A549 (cell line): ENCODE results near the gene HRH4. TPM values are rescaled to one million over a fixed set of nuclear protein-coding genes. Genes with fewer than 3 reads are reported as not detected.

Source experiments
- ATAC-seq, 2 experiments: fragments of 200-7000 bp in 1 of 2; fragments of >200 bp in 1 of 2; cut with Nextera tagmentation in 1 of 2; cut with Tn5 transposase in 1 of 2; 3 replicates each; pipeline versions ENCODE4 v1.8.0 to v1.9.1; 2018 to 2020; ENCODE audit warnings: mild to moderate bottlenecking in 1 of 2, moderate library complexity in 1 of 2
- CTCF ChIA-PET: fragments of 300-600 bp; sonication (Branson Sonifier 250); formaldehyde crosslinking; extraction: SDS; loops from one replicate; lab custom pipeline; 2021; ENCODE audit warnings: antibody characterized with exemption, inconsistent platforms; lab: Yijun Ruan, JAX
- POLR2A ChIA-PET: fragments of 350-600 bp; formaldehyde crosslinking; extraction: SDS; loops from one replicate; lab custom pipeline; 2021; ENCODE audit warnings: antibody characterized with exemption, inconsistent platforms; lab: Yijun Ruan, JAX
- DNase-seq, 2 experiments: peaks; one replicate each; pipeline versions ENCODE4 v3.0.0 to v3.0.0-alpha.2; 2011 to 2016; ENCODE audit warnings: low read depth in 1 of 2, low spot score in 1 of 2
- FAIRE-seq: peaks from 2 replicates; lab custom pipeline; 2011; peaks lifted over from hg19 to GRCh38; lab: Jason Lieb, UNC
- H3K27ac ChIP-seq, 2 experiments: fragments of >200 bp; sonication (Bioruptor Twin); formaldehyde crosslinking; 3 replicates each; pipeline ENCODE4 v1.5.1; 2016 to 2017
- H3K4me1 ChIP-seq: fragments of >200 bp; sonication (Bioruptor Twin); formaldehyde crosslinking; 3 replicates; pipeline ENCODE4 v1.6.1; 2016
- H3K4me2 ChIP-seq: fragments of >200 bp; sonication (Bioruptor Twin); formaldehyde crosslinking; 3 replicates; pipeline ENCODE4 v1.6.1; 2016
- H3K4me3 ChIP-seq: fragments of >200 bp; sonication (Bioruptor Twin); formaldehyde crosslinking; 3 replicates; pipeline ENCODE4 v1.5.1; 2016
- H3K9me3 ChIP-seq: fragments of >200 bp; sonication (Bioruptor Twin); formaldehyde crosslinking; 3 replicates; pipeline ENCODE4 v1.6.1; 2016
- BHLHE40 ChIP-seq: IDR thresholded peaks from 2 replicates; pipeline ENCODE4 v1.6.1; 2012; ENCODE audit warnings: low read depth, low read length, inconsistent platforms
- CBX2 ChIP-seq: fragments of 200-600 bp; sonication (generic); IDR thresholded peaks from 2 replicates; pipeline ENCODE4 v1.6.1; 2016; ENCODE audit warnings: low read depth, mild to moderate bottlenecking, borderline replicate concordance
- CEBPB ChIP-seq, 2 experiments: fragments of >200 bp in 1 of 2; sonication (Bioruptor Twin) in 1 of 2; formaldehyde crosslinking in 1 of 2; IDR thresholded peaks; 2 replicates each; pipeline ENCODE4 v1.6.1; 2012 to 2016
- CTCF ChIP-seq: fragments of >200 bp; sonication (Bioruptor Twin); formaldehyde crosslinking; IDR thresholded peaks from 3 replicates; pipeline ENCODE4 v1.5.1; 2016
- EHF ChIP-seq: fragments of 250-450 bp; sonication (Bioruptor Pico); IDR thresholded peaks from 2 replicates; pipeline ENCODE4 v1.5.0; 2020; ENCODE audit warnings: mild to moderate bottlenecking
- EHMT2 ChIP-seq: fragments of 200-600 bp; sonication (generic); IDR thresholded peaks from 2 replicates; pipeline ENCODE4 v1.6.1; 2016; ENCODE audit warnings: antibody characterized with exemption, low read depth, mild to moderate bottlenecking, moderate library complexity
- FOSB ChIP-seq: fragments of 250-450 bp; sonication (Bioruptor Pico); IDR thresholded peaks from 2 replicates; pipeline ENCODE4 v1.5.0; 2020; ENCODE audit warnings: mild to moderate bottlenecking, moderate library complexity
- FOSL2 ChIP-seq, 2 experiments: fragments of 450-650 bp in 1 of 2; fragments of >200 bp in 1 of 2; sonication (Bioruptor Twin) in 1 of 2; formaldehyde crosslinking; IDR thresholded peaks; 2 replicates each; pipeline versions ENCODE4 v1.5.0 to v1.6.1; 2016 to 2020; ENCODE audit warnings: mild to moderate bottlenecking in 1 of 2, moderate library complexity in 1 of 2
- HDAC2 ChIP-seq: fragments of 200-600 bp; sonication (generic); IDR thresholded peaks from 2 replicates; pipeline ENCODE4 v1.6.1; 2016
- HES2 ChIP-seq: fragments of >200 bp; sonication (Bioruptor Twin); formaldehyde crosslinking; IDR thresholded peaks from 2 replicates; pipeline ENCODE4 v1.6.1; 2016
- HMGXB4 ChIP-seq: fragments of 250-450 bp; sonication (Bioruptor Pico); IDR thresholded peaks from 2 replicates; pipeline ENCODE4 v1.5.0; 2021; ENCODE audit warnings: mild to moderate bottlenecking, moderate library complexity, borderline replicate concordance
- HOXA7 ChIP-seq: fragments of 250-450 bp; sonication (Bioruptor Pico); IDR thresholded peaks from 2 replicates; pipeline ENCODE4 v1.5.0; 2020; ENCODE audit warnings: mild to moderate bottlenecking, moderate library complexity
- HOXB13 ChIP-seq: fragments of 250-450 bp; sonication (Bioruptor Pico); IDR thresholded peaks from 2 replicates; pipeline ENCODE4 v1.5.0; 2020; ENCODE audit warnings: low read depth, mild to moderate bottlenecking, moderate library complexity
- KDM1A ChIP-seq: fragments of 200-600 bp; sonication (generic); IDR thresholded peaks from 2 replicates; pipeline ENCODE4 v1.6.1; 2016; ENCODE audit warnings: low read depth, mild to moderate bottlenecking
- KDM5A ChIP-seq: fragments of 200-600 bp; sonication (generic); IDR thresholded peaks from 2 replicates; pipeline ENCODE4 v1.6.1; 2016; ENCODE audit warnings: antibody characterized with exemption, mild to moderate bottlenecking
- MYC ChIP-seq: IDR thresholded peaks from 2 replicates; pipeline ENCODE4 v1.6.1; 2012; ENCODE audit warnings: mild to moderate bottlenecking, inconsistent platforms, low read length, improper control_type of control experiment, borderline replicate concordance
- NPAS2 ChIP-seq: fragments of 250-450 bp; sonication (Bioruptor Pico); IDR thresholded peaks from 2 replicates; pipeline ENCODE4 v1.8.0; 2022; ENCODE audit warnings: mild to moderate bottlenecking, moderate library complexity, borderline replicate concordance
- PBX3 ChIP-seq: IDR thresholded peaks from 2 replicates; pipeline ENCODE4 v1.6.1; 2012
- PHF8 ChIP-seq: fragments of 200-600 bp; sonication (generic); IDR thresholded peaks from 2 replicates; pipeline ENCODE4 v1.6.1; 2016; ENCODE audit warnings: low read depth, mild to moderate bottlenecking, antibody characterized with exemption, moderate library complexity, borderline replicate concordance
- POLR2A ChIP-seq: IDR thresholded peaks from 2 replicates; pipeline ENCODE4 v1.6.1; 2012; ENCODE audit warnings: mild to moderate bottlenecking, low read length
- POLR2AphosphoS2 ChIP-seq: conservative IDR thresholded peaks from 2 replicates; pipeline ENCODE4 v1.6.1; 2012; ENCODE audit warnings: low read length, improper control_type of control experiment, inconsistent platforms
- RARB ChIP-seq: fragments of 250-450 bp; sonication (Bioruptor Pico); IDR thresholded peaks from 2 replicates; pipeline ENCODE4 v1.8.0; 2021; ENCODE audit warnings: mild to moderate bottlenecking, moderate library complexity
- RCOR1 ChIP-seq: fragments of 150-350 bp; IDR thresholded peaks from 2 replicates; pipeline ENCODE4 v1.6.1; 2014; ENCODE audit warnings: antibody characterized with exemption, low read length, low read depth
- RFX5 ChIP-seq: fragments of 450-650 bp; IDR thresholded peaks from 2 replicates; pipeline ENCODE4 v1.7.1; 2014; ENCODE audit warnings: antibody characterized with exemption, mild to moderate bottlenecking, moderate library complexity
- RNF2 ChIP-seq: fragments of 200-600 bp; sonication (generic); IDR thresholded peaks from 2 replicates; pipeline ENCODE4 v1.6.1; 2016; ENCODE audit warnings: low read depth, mild to moderate bottlenecking, antibody characterized with exemption, moderate library complexity, borderline replicate concordance
- SREBF2 ChIP-seq: fragments of 450-650 bp; IDR thresholded peaks from 2 replicates; pipeline ENCODE4 v1.6.1; 2014; ENCODE audit warnings: mild to moderate bottlenecking, moderate library complexity
- ZC3H11A ChIP-seq: fragments of 450-650 bp; IDR thresholded peaks from 2 replicates; pipeline ENCODE4 v1.6.1; 2014; ENCODE audit warnings: antibody characterized with exemption, mild to moderate bottlenecking
- ZFP36 ChIP-seq: fragments of 450-650 bp; IDR thresholded peaks from 2 replicates; pipeline ENCODE4 v1.6.1; 2014; ENCODE audit warnings: borderline replicate concordance; ENCODE audit not compliant: partially characterized antibody
- ZNF302 ChIP-seq: fragments of 250-450 bp; sonication (Bioruptor Pico); IDR thresholded peaks from 2 replicates; pipeline ENCODE4 v1.9.0; 2021; ENCODE audit warnings: inconsistent platforms, mild to moderate bottlenecking, moderate library complexity
- WGBS: methylation state at CpG from one replicate; pipeline ENCODE4 v1.1.6; 2017; ENCODE audit errors: missing lambda C conversion rate; 5-methylcytosine and 5-hydroxymethylcytosine counted together
- polyA plus RNA-seq, 4 experiments: library from polyadenylated mRNA; depleted of rRNA in 3 of 4; stranded (reverse); fragments of >200 nt; fragmentation: RNase III in 1 of 4; extraction: RNeasy Plus Mini Kit Qiagen cat#74134 plus additional on column Dnase treatment in 1 of 4; gene quantifications; 2 replicates in 3 of 4; 3 replicates in 1 of 4; pipeline ENCODE4 v1.2.3, GENCODE V29; 2011 to 2017
- TF ChIP-seq, protein P1 (sequence below): IDR thresholded peaks from 2 replicates; pipeline ENCODE4 v1.6.1; 2012; ENCODE audit warnings: low read depth, borderline replicate concordance

The HRH4 gene
- polyA plus RNA-seq, 2 of the 4 experiments (the other 2 are of a cell fraction) = 0.04 to 0.08 TPM

GRCh38 chr18:24504401-24504800 lies 44.0 kb downstream of the HRH4 start:
- CTCF ChIA-PET = interaction anchor here (0.9 kb wide), 1 partner anchor 8 kb away, joined by 3 read pairs; no protein-coding TSS in a partner anchor
- POLR2A ChIA-PET = no interaction called here
- no peak overlapping the region for H3K4me3 ChIP-seq
- no peak for FAIRE-seq
- no peak overlapping the region for H3K4me2 ChIP-seq
- H3K4me1 ChIP-seq = no peaks in the 10 kb centered on the region
- WGBS = 34% methylated on average over 4 of the region's 4 CpGs
- no peak for ATAC-seq
- no peaks in the 10 kb centered on the region for H3K9me3 ChIP-seq
- no peak overlapping the region for H3K27ac ChIP-seq
- no peak for TF ChIP-seq HOXA7 (CRISPR knock-in tag)
- no peak for TF ChIP-seq POLR2AphosphoS2
- TF ChIP-seq FOSB (CRISPR knock-in tag) = no peak
- no peak for TF ChIP-seq EHF (CRISPR knock-in tag)
- no peak for TF ChIP-seq KDM1A
- TF ChIP-seq CEBPB (IDR thresholded peaks at IDR 0.05) = no peak
- no peak for TF ChIP-seq KDM5A
- TF ChIP-seq NPAS2 (CRISPR knock-in tag) = no peak
- no peak for TF ChIP-seq HMGXB4 (CRISPR knock-in tag)
- no peak for TF ChIP-seq BHLHE40
- no peak for TF ChIP-seq EHMT2
- no peak for TF ChIP-seq SREBF2
- TF ChIP-seq ZFP36 = no peak
- TF ChIP-seq POLR2A = no peak
- no peak for TF ChIP-seq HDAC2
- no peak for TF ChIP-seq ZNF302
- DNase-seq = no peak

DNA sequence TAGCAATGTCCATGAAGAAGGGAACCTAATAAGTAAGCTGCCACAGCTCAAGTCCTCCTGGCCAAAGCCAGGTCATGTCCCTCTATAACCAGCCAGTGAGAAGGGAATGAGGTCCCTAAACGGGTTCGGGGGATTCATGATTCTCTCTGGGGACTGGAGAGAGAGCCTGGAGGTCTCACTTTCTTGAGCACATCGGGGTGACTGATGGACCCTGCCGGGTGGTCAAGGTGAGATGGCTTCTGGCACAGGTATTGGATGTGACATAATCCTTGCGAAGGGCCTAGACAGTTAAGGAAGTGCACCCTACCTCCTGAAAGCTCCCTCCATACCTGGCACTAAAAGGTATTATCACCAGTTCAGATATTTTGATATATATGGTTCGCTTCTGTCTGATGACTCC lies 45.7 kb downstream of the HRH4 start:
- no peak for ATAC-seq

More for the DNA sequence above, 45.7 kb downstream of the HRH4 start:
- WGBS = 24% methylated on average over 6 of the region's 6 CpGs
- H3K4me2 ChIP-seq = no peak overlapping the region
- no peak overlapping the region for H3K27ac ChIP-seq
- FAIRE-seq (no peak), DNase-seq (no peak)
- CTCF ChIA-PET = no interaction called here
- H3K4me1 ChIP-seq = no peaks in the 10 kb centered on the region
- no peak for TF ChIP-seq EHMT2
- TF ChIP-seq HOXB13 (CRISPR knock-in tag) = no peak
- no peak for TF ChIP-seq RCOR1
- no peak for TF ChIP-seq RFX5
- no peak for TF ChIP-seq POLR2AphosphoS2
- no peak for TF ChIP-seq MYC
- TF ChIP-seq RNF2 = no peak
- no peak for TF ChIP-seq ZC3H11A
- no peak for TF ChIP-seq CBX2
- TF ChIP-seq PHF8 = no peak
- no peak for TF ChIP-seq HES2
- no peak for TF ChIP-seq RARB (CRISPR knock-in tag)
- TF ChIP-seq PBX3 = no peak
- no peak for TF ChIP-seq KDM5A
- no peak for TF ChIP-seq HOXA7 (CRISPR knock-in tag)
- TF ChIP-seq FOSL2 (IDR thresholded peaks at IDR 0.05) = no peak
- TF ChIP-seq FOSL2 (CRISPR knock-in tag; IDR thresholded peaks at IDR 0.05) = no peak
- TF ChIP-seq, protein P1, sequence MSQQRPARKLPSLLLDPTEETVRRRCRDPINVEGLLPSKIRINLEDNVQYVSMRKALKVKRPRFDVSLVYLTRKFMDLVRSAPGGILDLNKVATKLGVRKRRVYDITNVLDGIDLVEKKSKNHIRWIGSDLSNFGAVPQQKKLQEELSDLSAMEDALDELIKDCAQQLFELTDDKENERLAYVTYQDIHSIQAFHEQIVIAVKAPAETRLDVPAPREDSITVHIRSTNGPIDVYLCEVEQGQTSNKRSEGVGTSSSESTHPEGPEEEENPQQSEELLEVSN = no peak
- TF ChIP-seq CTCF = no peak
- POLR2A ChIA-PET = no interaction called here
- no peak overlapping the region for H3K4me3 ChIP-seq
- H3K9me3 ChIP-seq = no peaks in the 10 kb centered on the region
